Effector memory CD4-positive, alpha-beta T cell (primary cell): ENCODE measurements around the gene ADAMTS17.

ENCODE experiments used
- DNase-seq, 3 donors: peaks; one replicate each; pipeline ENCODE4 v3.0.0-alpha.2; 2020
- H3K27ac ChIP-seq: 2 replicates; pipeline ENCODE4 v1.7.0; 2013; ENCODE audit warnings: mild to moderate bottlenecking, low read length, moderate library complexity; ENCODE audit not compliant: insufficient read depth, poor library complexity, severe bottlenecking
- H3K27me3 ChIP-seq: replicated peaks from 2 replicates; pipeline ENCODE4 v1.7.0; 2013; ENCODE audit warnings: mild to moderate bottlenecking, low read length; ENCODE audit not compliant: insufficient read depth, control insufficient read depth, poor library complexity, severe bottlenecking
- H3K36me3 ChIP-seq: 2 replicates; pipeline ENCODE4 v1.7.0; 2013; ENCODE audit warnings: mild to moderate bottlenecking, low read length, moderate library complexity; ENCODE audit not compliant: control insufficient read depth, insufficient read depth
- H3K4me1 ChIP-seq: 2 replicates; pipeline ENCODE4 v1.7.0; 2013; ENCODE audit warnings: low read length, mild to moderate bottlenecking; ENCODE audit not compliant: control insufficient read depth, insufficient read depth, poor library complexity, severe bottlenecking
- H3K4me3 ChIP-seq: 2 replicates; pipeline ENCODE4 v1.7.0; 2013; ENCODE audit warnings: low read length, low read depth, mild to moderate bottlenecking; ENCODE audit not compliant: insufficient read depth, poor library complexity, severe bottlenecking
- H3K9me3 ChIP-seq: 2 replicates; pipeline ENCODE4 v1.7.0; 2013; ENCODE audit warnings: mild to moderate bottlenecking, low read length, moderate library complexity; ENCODE audit not compliant: control insufficient read depth

Gene ADAMTS17

DNA sequence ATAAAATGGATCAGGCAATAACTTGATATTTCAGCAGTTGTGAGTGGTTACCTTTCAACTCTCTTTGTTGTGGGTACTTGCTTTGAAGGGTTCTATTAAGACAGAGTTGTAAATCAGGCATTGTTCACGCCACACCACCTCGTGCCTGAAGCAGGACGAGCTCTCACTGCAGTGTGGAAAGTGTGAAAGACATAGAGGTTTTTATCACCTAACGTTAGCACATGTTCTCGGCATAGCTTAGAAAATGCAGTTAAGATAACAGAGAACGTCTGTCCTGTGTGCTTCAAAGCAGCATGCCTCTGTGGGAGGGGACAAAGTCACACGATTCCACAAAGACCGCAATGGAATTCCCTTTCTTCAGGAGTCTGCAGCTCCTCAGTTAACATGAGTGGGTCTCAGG is 7.8 kb downstream of the ADAMTS17 start:
- DNase-seq = no peak
- Histone ChIP-seq H3K4me3 (no peak overlapping the region), H3K4me1 (peaks cover 39% of the 10 kb centered on the region), H3K9me3 (no peaks in the 10 kb centered on the region), H3K27me3 (no peaks in the 10 kb centered on the region), H3K36me3 (no peaks in the 10 kb centered on the region), H3K27ac (no peak overlapping the region)

DNA sequence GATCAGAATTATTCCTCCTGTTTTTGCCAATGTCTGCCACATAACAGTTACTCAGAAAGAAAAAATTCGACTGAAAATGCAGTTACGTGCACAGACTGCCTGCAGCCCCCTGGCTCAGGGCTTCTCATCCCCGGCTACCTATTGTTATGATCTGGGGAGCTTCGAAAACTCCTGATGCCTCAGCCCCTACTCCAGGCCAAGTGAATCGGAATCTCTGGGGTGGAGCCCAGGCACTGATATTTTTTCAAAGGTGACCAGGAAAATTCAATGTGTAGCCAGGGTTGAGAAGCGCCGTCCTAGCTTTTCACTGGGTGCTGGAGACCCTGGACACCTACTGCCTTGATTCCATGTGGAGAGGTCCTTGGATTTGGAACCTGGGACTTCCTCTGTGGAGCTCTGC is 8.5 kb downstream of the ADAMTS17 start:
- DNase-seq = no peak
- H3K27me3 ChIP-seq = no peaks in the 10 kb centered on the region
- H3K4me1 ChIP-seq = peaks cover 39% of the 10 kb centered on the region
- no peak overlapping the region for H3K4me3 ChIP-seq
- no peaks in the 10 kb centered on the region for H3K36me3 ChIP-seq
- H3K27ac ChIP-seq = no peak overlapping the region
- H3K9me3 ChIP-seq = no peaks in the 10 kb centered on the region

DNA sequence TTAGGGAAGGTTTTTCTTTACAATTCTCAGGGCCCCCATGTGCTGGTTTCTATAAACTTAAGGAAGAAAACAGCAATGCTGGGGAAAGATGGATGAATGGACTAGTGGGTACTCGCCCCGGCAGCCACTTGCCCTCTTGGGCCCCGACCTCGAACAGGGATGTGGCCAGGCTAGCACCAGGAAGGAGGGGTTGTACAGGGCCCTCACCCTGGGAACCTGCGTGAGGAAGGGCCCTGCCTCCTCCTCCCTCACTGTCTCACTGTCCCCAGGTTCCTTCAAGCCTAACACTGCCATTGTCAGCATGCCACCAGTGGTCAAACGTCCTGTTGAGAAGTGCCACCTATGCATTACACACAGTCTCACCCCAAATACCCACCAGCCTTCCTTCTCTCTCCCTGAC is 9.1 kb downstream of the ADAMTS17 start:
- H3K4me3 ChIP-seq = no peak overlapping the region
- no peaks in the 10 kb centered on the region for H3K27me3 ChIP-seq
- no peaks in the 10 kb centered on the region for H3K9me3 ChIP-seq
- no peak for DNase-seq
- H3K36me3 ChIP-seq = no peaks in the 10 kb centered on the region
- H3K27ac ChIP-seq = no peak overlapping the region
- H3K4me1 ChIP-seq = peaks cover 39% of the 10 kb centered on the region

DNA sequence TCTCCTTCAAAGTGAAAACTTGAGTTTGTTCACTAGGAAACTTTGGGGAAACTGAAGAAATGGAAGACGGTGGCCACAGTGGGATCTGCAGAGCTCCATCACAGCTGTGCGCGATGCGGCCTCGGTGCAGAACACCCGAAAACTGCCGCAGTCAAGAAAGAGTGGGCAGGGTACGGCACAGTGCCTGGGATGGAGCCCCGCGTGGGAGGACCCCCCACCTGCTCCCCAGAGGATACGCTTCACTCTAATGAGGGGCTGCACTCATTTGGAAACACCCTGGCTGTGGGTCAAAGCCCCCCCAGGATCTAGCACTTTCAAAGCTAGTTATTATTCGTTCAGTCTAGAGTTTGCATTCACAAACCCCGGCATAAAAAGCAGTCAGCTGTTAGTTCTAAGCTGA is 9.5 kb downstream of the ADAMTS17 start:
- H3K27me3 ChIP-seq = no peaks in the 10 kb centered on the region
- no peak for DNase-seq
- no peak overlapping the region for H3K27ac ChIP-seq
- peaks cover 39% of the 10 kb centered on the region for H3K4me1 ChIP-seq
- H3K36me3 ChIP-seq = no peaks in the 10 kb centered on the region
- no peak overlapping the region for H3K4me3 ChIP-seq
- no peaks in the 10 kb centered on the region for H3K9me3 ChIP-seq

DNA sequence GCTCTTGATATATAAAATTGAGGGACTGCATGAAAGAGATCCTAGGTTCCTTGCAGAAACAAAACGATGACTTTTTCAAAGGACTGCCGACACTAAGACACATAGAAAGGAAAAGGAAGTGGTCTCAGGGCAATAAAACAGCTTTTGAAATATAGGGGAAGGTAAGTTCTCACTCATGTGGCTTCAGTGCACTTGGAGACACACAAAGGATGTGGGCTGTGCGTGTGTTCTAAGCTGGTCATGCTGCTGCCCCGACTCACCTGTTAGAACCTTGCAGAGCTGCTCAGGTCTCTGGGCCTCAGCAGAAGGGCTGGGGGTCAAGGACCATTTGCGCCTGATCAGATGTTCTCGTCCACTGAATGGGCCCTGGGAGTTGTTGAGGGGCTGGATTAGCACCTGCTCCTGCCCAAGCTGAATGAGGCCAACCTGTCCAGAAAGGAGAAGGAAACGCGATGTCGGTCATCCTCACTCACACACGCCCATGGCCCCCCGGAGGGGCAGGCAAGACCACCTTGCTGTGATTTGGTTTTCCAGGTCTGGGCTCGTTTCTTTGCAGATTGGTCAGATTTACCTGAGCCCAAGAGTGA is 11.1 kb downstream of the ADAMTS17 start:
- Histone ChIP-seq H3K4me1 (peaks cover 39% of the 10 kb centered on the region), H3K9me3 (no peaks in the 10 kb centered on the region), H3K27ac (peak overlapping the region; percentile 35), H3K27me3 (no peaks in the 10 kb centered on the region), H3K4me3 (peak overlapping the region; percentile 33), H3K36me3 (no peaks in the 10 kb centered on the region)
- no peak for DNase-seq

DNA sequence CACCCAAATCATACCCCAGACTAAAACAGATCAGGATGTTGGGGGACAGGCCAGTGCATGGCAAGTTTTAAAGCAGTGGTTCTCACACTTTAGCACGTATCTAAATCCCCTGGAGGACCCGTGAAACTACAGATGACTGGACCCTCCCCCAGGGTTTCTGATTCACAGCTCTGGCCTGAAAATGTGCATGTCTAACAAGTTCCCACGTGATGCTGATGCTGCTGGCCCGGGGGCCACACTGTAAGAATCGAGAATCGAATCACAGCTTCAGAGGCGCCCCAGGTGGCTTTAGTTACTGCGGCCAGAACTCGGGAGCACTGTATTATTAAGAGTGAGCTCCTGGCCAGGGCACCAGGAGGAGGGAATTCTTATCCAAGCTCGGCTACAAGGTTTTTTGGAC is 11.6 kb downstream of the ADAMTS17 start:
- H3K36me3 ChIP-seq = no peaks in the 10 kb centered on the region
- DNase-seq = no peak
- no peaks in the 10 kb centered on the region for H3K9me3 ChIP-seq
- H3K27ac ChIP-seq = peak overlapping the region; percentile 35
- no peaks in the 10 kb centered on the region for H3K27me3 ChIP-seq
- H3K4me1 ChIP-seq = peaks cover 36% of the 10 kb centered on the region
- peak overlapping the region; percentile 33 for H3K4me3 ChIP-seq

DNA sequence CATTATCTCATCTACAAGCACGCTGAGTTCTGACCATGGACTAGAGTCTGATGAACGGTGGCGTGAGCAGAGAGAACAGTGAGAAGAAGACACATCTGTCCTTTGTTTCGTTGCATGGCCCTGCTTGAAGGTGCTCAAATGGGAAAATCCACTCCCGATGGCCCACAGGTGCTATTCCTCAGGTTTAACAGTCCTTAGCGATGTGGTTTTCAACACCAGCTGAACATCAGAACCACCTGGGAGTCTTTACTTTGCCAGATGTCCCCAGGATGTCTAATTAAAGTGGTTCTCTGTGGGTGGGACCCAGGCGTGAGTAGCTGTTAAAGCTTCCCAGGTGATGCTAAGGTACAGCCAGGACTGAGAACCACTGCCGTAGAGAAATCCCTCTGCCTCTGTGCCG is 13.0 kb downstream of the ADAMTS17 start:
- Histone ChIP-seq H3K36me3 (no peaks in the 10 kb centered on the region), H3K27ac (no peak overlapping the region), H3K4me1 (peaks cover 29% of the 10 kb centered on the region), H3K27me3 (no peaks in the 10 kb centered on the region), H3K4me3 (no peak overlapping the region), H3K9me3 (no peaks in the 10 kb centered on the region)
- DNase-seq = no peak

DNA sequence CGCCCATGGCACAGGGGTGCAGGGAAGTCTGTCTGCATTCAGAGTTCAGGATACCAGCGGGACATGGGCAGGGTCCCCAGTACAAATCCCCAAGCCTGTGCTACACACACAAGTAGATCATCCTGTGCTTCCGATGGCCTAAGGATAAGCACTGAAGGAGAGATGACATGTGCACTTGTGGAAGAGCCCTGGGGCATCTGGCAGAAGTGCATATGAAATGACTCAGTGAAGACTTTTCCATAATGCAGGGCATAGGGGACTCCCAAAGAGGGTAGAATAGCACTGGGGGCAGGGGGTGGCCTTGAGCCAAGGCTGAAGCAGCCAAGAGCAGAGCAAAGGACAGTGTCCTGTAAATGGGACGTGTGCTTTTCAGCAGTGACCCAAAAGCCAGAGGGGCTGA is 22.9 kb downstream of the ADAMTS17 start:
- Histone ChIP-seq H3K4me3 (no peak overlapping the region), H3K4me1 (no peaks in the 10 kb centered on the region), H3K36me3 (peaks cover 6% of the 10 kb centered on the region), H3K27me3 (no peaks in the 10 kb centered on the region), H3K27ac (no peak overlapping the region), H3K9me3 (no peaks in the 10 kb centered on the region)
- no peak for DNase-seq

DNA sequence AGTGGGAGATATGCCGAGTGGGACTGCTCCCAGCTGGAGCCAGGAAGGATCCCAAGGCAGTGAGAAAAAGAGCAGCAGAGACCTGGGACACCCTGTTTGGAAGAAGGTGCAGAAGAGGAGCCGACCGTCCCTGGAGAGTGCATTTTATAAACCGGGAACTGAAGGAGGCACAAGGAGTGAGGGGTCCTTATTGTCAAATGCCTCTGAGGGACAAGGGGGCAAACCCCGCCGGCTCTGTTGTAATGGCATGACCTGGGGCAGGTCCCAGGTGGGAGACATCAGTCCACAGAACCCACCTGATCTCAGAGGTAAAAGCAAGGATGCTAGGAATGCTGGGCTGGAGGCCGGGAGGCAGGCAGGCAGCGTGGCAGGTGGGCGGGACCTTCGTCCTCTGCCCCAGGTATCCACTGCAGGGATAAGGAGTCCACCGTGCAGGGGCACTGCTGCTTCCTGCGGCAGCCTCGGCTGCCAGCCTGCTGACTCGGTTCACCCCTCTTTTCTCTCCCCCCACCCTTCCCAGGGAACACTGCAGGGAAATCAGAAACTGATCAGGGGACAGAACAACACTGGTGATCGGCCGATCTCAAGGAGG is 26.9 kb downstream of the ADAMTS17 start:
- H3K27ac ChIP-seq = no peak overlapping the region
- peaks cover 6% of the 10 kb centered on the region for H3K36me3 ChIP-seq
- no peaks in the 10 kb centered on the region for H3K27me3 ChIP-seq
- no peak overlapping the region for H3K4me3 ChIP-seq
- no peaks in the 10 kb centered on the region for H3K4me1 ChIP-seq
- no peaks in the 10 kb centered on the region for H3K9me3 ChIP-seq
- no peak for DNase-seq

DNA sequence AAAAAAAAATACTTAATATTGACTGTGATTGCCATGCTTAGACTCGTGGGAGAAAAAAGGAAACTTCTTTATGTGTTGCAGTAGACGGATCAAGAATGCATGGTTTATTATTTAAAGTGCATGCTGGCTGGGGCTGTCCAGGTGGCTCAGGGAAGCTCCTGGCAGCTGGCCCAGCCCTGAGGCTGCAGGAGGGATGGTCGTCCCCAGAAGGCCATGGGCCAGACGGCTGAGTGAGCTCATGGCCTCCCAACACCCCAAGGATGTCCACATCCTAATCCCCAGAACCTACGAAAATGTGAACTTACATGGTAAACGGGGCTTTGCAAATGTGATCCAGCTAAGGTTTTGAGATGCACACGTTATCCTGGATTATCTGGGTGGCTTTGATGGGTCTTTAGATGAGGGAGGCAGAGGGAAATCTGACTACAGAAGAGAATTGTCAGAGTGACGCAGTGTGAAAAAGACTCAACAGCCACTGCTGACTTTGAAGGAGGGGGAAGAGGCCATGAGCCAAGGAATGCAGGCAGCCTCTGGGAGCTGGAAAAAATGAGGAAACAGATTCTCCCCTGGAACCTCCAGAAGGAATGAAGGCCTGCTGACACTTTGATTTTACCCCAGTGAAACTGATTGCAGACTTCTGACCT is 29.8 kb downstream of the ADAMTS17 start:
- Histone ChIP-seq H3K36me3 (no peaks in the 10 kb centered on the region), H3K4me3 (no peak overlapping the region), H3K27ac (no peak overlapping the region), H3K4me1 (no peaks in the 10 kb centered on the region), H3K27me3 (no peaks in the 10 kb centered on the region), H3K9me3 (no peaks in the 10 kb centered on the region)
- no peak for DNase-seq
